A549 (cell line): Measurements from ENCODE around the gene PPP2R5A. TPM values are rescaled to one million over a fixed set of nuclear protein-coding genes. Genes with fewer than 3 reads are reported as not detected.

Experiments
- ATAC-seq, 2 experiments: fragments of 200-7000 bp in 1 of 2; fragments of >200 bp in 1 of 2; cut with Nextera tagmentation in 1 of 2; cut with Tn5 transposase in 1 of 2; 3 replicates each; pipeline versions ENCODE4 v1.8.0 to v1.9.1; 2018 to 2020; ENCODE audit warnings: mild to moderate bottlenecking in 1 of 2, moderate library complexity in 1 of 2
- CTCF ChIA-PET: fragments of 300-600 bp; sonication (Branson Sonifier 250); formaldehyde crosslinking; extraction: SDS; loops from one replicate; lab custom pipeline; 2021; ENCODE audit warnings: antibody characterized with exemption, inconsistent platforms; lab: Yijun Ruan, JAX
- POLR2A ChIA-PET: fragments of 350-600 bp; formaldehyde crosslinking; extraction: SDS; loops from one replicate; lab custom pipeline; 2021; ENCODE audit warnings: antibody characterized with exemption, inconsistent platforms; lab: Yijun Ruan, JAX
- DNase-seq, 2 experiments: peaks; one replicate each; pipeline versions ENCODE4 v3.0.0 to v3.0.0-alpha.2; 2011 to 2016; ENCODE audit warnings: low read depth in 1 of 2, low spot score in 1 of 2
- FAIRE-seq: peaks from 2 replicates; lab custom pipeline; 2011; peaks lifted over from hg19 to GRCh38; lab: Jason Lieb, UNC
- H3K27ac ChIP-seq, 2 experiments: fragments of >200 bp; sonication (Bioruptor Twin); formaldehyde crosslinking; 3 replicates each; pipeline ENCODE4 v1.5.1; 2016 to 2017
- H3K4me1 ChIP-seq: fragments of >200 bp; sonication (Bioruptor Twin); formaldehyde crosslinking; 3 replicates; pipeline ENCODE4 v1.6.1; 2016
- H3K4me2 ChIP-seq: fragments of >200 bp; sonication (Bioruptor Twin); formaldehyde crosslinking; 3 replicates; pipeline ENCODE4 v1.6.1; 2016
- H3K4me3 ChIP-seq: fragments of >200 bp; sonication (Bioruptor Twin); formaldehyde crosslinking; 3 replicates; pipeline ENCODE4 v1.5.1; 2016
- H3K9me3 ChIP-seq: fragments of >200 bp; sonication (Bioruptor Twin); formaldehyde crosslinking; 3 replicates; pipeline ENCODE4 v1.6.1; 2016
- EHMT2 ChIP-seq: fragments of 200-600 bp; sonication (generic); IDR thresholded peaks from 2 replicates; pipeline ENCODE4 v1.6.1; 2016; ENCODE audit warnings: antibody characterized with exemption, low read depth, mild to moderate bottlenecking, moderate library complexity
- EP300 ChIP-seq, 2 experiments: fragments of >200 bp; sonication (Bioruptor Twin); formaldehyde crosslinking; IDR thresholded peaks; 2 replicates in 1 of 2; 3 replicates in 1 of 2; pipeline ENCODE4 v1.6.1; 2016 to 2017
- FOSB ChIP-seq: fragments of 250-450 bp; sonication (Bioruptor Pico); IDR thresholded peaks from 2 replicates; pipeline ENCODE4 v1.5.0; 2020; ENCODE audit warnings: mild to moderate bottlenecking, moderate library complexity
- FOXS1 ChIP-seq: fragments of 250-450 bp; sonication (Bioruptor Pico); IDR thresholded peaks from 2 replicates; pipeline ENCODE4 v1.5.0; 2020; ENCODE audit warnings: mild to moderate bottlenecking, moderate library complexity
- NFE2L2 ChIP-seq: fragments of 150-350 bp; conservative IDR thresholded peaks from 2 replicates; pipeline ENCODE4 v1.6.1; 2014; ENCODE audit warnings: low read length
- PHF8 ChIP-seq: fragments of 200-600 bp; sonication (generic); IDR thresholded peaks from 2 replicates; pipeline ENCODE4 v1.6.1; 2016; ENCODE audit warnings: low read depth, mild to moderate bottlenecking, antibody characterized with exemption, moderate library complexity, borderline replicate concordance
- RAD21 ChIP-seq, 2 experiments: fragments of >200 bp in 1 of 2; sonication (Bioruptor Twin) in 1 of 2; formaldehyde crosslinking in 1 of 2; IDR thresholded peaks in 1 of 2; conservative IDR thresholded peaks in 1 of 2; 2 replicates in 1 of 2; 3 replicates in 1 of 2; pipeline ENCODE4 v1.6.1; 2012 to 2018; ENCODE audit warnings: inconsistent platforms in 1 of 2
- SMC3 ChIP-seq: fragments of >200 bp; sonication (Bioruptor Twin); formaldehyde crosslinking; IDR thresholded peaks from 3 replicates; pipeline ENCODE4 v1.6.1; 2018; ENCODE audit warnings: inconsistent platforms
- SREBF2 ChIP-seq: fragments of 450-650 bp; IDR thresholded peaks from 2 replicates; pipeline ENCODE4 v1.6.1; 2014; ENCODE audit warnings: mild to moderate bottlenecking, moderate library complexity
- TFCP2L1 ChIP-seq: fragments of 250-450 bp; sonication (Bioruptor Pico); IDR thresholded peaks from 2 replicates; pipeline ENCODE4 v1.5.0; 2021; ENCODE audit warnings: mild to moderate bottlenecking
- ZC3H11A ChIP-seq: fragments of 450-650 bp; IDR thresholded peaks from 2 replicates; pipeline ENCODE4 v1.6.1; 2014; ENCODE audit warnings: antibody characterized with exemption, mild to moderate bottlenecking
- ZNF302 ChIP-seq: fragments of 250-450 bp; sonication (Bioruptor Pico); IDR thresholded peaks from 2 replicates; pipeline ENCODE4 v1.9.0; 2021; ENCODE audit warnings: inconsistent platforms, mild to moderate bottlenecking, moderate library complexity
- WGBS: methylation state at CpG from one replicate; pipeline ENCODE4 v1.1.6; 2017; ENCODE audit errors: missing lambda C conversion rate; 5-methylcytosine and 5-hydroxymethylcytosine counted together
- polyA plus RNA-seq, 4 experiments: library from polyadenylated mRNA; depleted of rRNA in 3 of 4; stranded (reverse); fragments of >200 nt; fragmentation: RNase III in 1 of 4; extraction: RNeasy Plus Mini Kit Qiagen cat#74134 plus additional on column Dnase treatment in 1 of 4; gene quantifications; 2 replicates in 3 of 4; 3 replicates in 1 of 4; pipeline ENCODE4 v1.2.3, GENCODE V29; 2011 to 2017
- TF ChIP-seq, protein P1 (sequence below): fragments of 450-650 bp; IDR thresholded peaks from 2 replicates; pipeline ENCODE4 v1.6.1; 2014; ENCODE audit warnings: antibody characterized with exemption
- TF ChIP-seq, protein P2 (sequence below): fragments of 200-600 bp; sonication (generic); IDR thresholded peaks from 2 replicates; pipeline ENCODE4 v1.6.1; 2016; ENCODE audit warnings: antibody characterized with exemption, mild to moderate bottlenecking, moderate library complexity
- TF ChIP-seq, protein P3 (sequence below): IDR thresholded peaks from 2 replicates; pipeline ENCODE4 v1.6.1; 2012; ENCODE audit warnings: low read depth, borderline replicate concordance
- TF ChIP-seq, protein P4 (sequence below): IDR thresholded peaks from 2 replicates; pipeline ENCODE4 v1.6.1; 2012
- TF ChIP-seq, protein P5 (sequence below): fragments of >200 bp; sonication (Bioruptor Twin); formaldehyde crosslinking; IDR thresholded peaks from 3 replicates; pipeline ENCODE4 v1.5.1; 2016

PPP2R5A gene
- polyA plus RNA-seq, 2 of the 4 experiments (the other 2 are of a cell fraction) = 14.9 to 37.6 TPM

DNA sequence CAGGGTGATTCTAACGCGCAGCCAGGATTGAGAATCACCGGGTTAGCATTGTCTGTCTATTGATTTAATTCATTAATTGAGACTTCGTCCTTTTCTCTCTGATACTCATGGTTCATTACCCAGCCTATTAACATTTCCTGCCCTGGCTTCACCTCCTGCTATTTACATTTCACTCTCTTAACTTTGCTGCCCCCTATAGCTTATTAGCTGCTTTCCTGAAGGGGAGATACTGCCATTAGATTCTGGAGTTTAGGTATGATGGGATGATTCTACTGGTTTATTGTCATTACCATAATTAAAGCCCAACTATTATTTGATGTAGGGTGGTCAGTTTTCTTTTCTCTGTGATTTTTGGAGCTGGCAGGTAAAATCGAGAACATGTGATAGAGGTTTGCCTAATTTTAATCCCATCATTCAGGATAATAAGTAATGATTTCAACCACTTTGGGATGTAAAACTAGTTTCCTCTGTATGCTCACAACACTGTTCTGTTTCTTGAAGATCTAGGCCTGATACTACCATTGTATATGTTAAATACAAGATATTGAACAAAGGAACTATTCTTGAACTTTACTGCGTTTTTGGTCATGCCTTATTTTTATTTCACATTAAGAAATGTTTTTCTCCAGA lies 6.4 kb downstream of the PPP2R5A start (continued):
- TF ChIP-seq SMC3 = peak; percentile 58

DNA sequence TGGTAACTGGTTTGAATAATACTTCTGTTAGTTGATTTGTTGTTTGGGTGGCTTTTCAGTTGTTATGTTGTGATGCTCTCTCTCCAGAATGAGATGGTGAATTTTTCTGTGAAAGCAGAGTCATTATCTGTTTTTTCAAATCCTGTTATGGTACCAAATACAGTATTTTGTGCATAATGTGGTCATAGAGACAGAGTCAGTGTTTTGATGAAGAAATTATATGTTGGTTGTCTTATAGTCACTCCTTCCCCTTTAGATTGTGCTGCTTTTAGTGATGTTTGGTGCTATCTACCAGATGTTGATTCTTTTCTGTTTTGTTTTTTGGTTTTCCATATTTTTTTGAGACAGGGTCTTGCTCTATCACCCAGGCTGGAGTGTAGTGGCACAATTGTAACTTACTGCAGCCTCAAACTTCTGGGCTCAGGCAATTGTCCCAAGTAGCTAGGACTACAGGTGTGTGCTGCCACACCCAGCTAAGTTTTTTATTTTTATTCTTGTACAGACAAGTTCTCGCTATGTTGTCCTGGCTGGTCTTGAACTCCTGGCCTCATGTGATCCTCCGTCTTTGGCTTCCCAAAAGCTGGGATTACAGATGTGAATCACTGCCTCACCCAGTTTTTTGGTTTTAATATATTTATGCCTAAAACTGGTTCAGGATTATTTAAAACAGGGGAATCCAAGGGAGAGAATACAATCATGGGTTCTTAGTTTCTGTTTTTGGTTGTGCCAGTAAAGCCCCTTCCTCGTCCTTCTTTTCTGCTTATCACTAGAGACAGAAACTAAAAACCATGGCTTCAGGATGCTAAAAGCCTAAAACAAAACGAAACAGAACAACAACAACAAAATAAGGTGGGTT lies 7.3 kb downstream of the PPP2R5A start:
- no peak for FAIRE-seq
- Histone ChIP-seq H3K4me2 (no peak overlapping the region), H3K4me3 (no peak overlapping the region)
- POLR2A ChIA-PET = no interaction called here
- TF ChIP-seq PHF8 (no peak), FOSB (no peak)
- TF ChIP-seq, protein P1, sequence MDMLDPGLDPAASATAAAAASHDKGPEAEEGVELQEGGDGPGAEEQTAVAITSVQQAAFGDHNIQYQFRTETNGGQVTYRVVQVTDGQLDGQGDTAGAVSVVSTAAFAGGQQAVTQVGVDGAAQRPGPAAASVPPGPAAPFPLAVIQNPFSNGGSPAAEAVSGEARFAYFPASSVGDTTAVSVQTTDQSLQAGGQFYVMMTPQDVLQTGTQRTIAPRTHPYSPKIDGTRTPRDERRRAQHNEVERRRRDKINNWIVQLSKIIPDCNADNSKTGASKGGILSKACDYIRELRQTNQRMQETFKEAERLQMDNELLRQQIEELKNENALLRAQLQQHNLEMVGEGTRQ = no peak
- TF ChIP-seq, all 56 proteins: peak for 0
- Histone ChIP-seq H3K9me3 (no peaks in the 10 kb centered on the region), H3K27ac (no peak overlapping the region), H3K4me1 (peaks cover 43% of the 10 kb centered on the region)
- WGBS = 64% methylated on average over 4 of the region's 4 CpGs
- CTCF ChIA-PET = interaction anchor here (0.9 to 8.5 kb wide), 15 partner anchors 12 to 622 kb away, joined by 3 to 105 read pairs (median 4); no protein-coding TSS in a partner anchor
- DNase-seq = no peak
- ATAC-seq = no peak

DNA sequence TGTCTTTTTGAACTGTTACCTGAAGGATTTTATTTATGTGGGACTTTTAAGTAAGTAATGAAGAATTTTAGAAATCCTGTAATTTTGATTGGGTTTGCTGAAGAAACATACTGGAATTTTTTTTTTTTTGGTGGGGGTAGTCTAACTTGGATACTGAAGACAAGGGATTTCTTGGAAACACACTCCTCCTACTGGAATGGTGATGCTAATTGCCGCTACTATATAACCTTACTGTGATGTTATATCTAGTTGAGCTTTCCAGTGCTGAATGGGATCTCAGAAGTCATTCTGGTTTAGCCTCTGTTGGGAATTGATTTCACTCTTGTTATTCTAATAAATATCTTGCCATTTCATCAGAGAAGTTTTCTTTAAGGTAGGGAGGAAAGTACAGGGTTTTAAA lies 8.4 kb downstream of the PPP2R5A start:
- WGBS = 88% methylated on average over 1 of the region's 1 CpG
- no peak for DNase-seq

DNA sequence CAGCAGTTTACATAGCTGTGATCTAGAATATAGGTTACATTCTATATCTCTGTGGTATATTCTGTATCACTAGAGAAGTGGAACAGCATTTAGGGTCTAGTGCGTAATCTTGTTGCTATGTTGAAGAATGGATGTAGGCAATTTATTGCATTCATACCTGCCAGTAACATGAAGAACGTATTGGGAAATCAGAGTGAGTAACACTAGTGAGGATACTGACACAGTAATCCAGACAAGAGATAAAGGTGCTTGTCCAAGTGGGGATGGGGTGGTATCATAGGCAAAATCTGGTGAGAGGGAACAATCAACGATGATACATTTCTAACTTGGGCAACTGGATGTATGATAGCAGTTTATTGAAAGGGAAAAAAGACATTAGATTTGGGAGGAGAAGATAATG lies 9.8 kb downstream of the PPP2R5A start:
- peaks cover 18% of the 10 kb centered on the region for H3K4me1 ChIP-seq
- ATAC-seq (no peak), FAIRE-seq (no peak), DNase-seq (no peak)
- ChIA-PET CTCF (interaction anchor here (0.9 to 8.5 kb wide), 3 partner anchors 73 to 224 kb away, joined by 3 to 105 read pairs (median 11); no protein-coding TSS in a partner anchor), POLR2A (no interaction called here)
- H3K9me3 ChIP-seq = no peaks in the 10 kb centered on the region
- no peak overlapping the region for H3K4me3 ChIP-seq
- no peak overlapping the region for H3K4me2 ChIP-seq
- WGBS = 92% methylated on average over 3 of the region's 3 CpGs
- no peak overlapping the region for H3K27ac ChIP-seq
- TF ChIP-seq FOXS1 (CRISPR knock-in tag) (no peak), PHF8 (no peak), EP300 (IDR thresholded peaks at IDR 0.05) (no peak), NFE2L2 (no peak), SREBF2 (no peak), TFCP2L1 (no peak), ZC3H11A (no peak), RAD21 (conservative IDR thresholded peaks at IDR 0.05 in 1 of 2, IDR thresholded peaks at IDR 0.05 in 1 of 2) (no peak), ZNF302 (no peak)
- TF ChIP-seq, protein P2, sequence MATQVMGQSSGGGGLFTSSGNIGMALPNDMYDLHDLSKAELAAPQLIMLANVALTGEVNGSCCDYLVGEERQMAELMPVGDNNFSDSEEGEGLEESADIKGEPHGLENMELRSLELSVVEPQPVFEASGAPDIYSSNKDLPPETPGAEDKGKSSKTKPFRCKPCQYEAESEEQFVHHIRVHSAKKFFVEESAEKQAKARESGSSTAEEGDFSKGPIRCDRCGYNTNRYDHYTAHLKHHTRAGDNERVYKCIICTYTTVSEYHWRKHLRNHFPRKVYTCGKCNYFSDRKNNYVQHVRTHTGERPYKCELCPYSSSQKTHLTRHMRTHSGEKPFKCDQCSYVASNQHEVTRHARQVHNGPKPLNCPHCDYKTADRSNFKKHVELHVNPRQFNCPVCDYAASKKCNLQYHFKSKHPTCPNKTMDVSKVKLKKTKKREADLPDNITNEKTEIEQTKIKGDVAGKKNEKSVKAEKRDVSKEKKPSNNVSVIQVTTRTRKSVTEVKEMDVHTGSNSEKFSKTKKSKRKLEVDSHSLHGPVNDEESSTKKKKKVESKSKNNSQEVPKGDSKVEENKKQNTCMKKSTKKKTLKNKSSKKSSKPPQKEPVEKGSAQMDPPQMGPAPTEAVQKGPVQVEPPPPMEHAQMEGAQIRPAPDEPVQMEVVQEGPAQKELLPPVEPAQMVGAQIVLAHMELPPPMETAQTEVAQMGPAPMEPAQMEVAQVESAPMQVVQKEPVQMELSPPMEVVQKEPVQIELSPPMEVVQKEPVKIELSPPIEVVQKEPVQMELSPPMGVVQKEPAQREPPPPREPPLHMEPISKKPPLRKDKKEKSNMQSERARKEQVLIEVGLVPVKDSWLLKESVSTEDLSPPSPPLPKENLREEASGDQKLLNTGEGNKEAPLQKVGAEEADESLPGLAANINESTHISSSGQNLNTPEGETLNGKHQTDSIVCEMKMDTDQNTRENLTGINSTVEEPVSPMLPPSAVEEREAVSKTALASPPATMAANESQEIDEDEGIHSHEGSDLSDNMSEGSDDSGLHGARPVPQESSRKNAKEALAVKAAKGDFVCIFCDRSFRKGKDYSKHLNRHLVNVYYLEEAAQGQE = no peak
- TF ChIP-seq, protein P3, sequence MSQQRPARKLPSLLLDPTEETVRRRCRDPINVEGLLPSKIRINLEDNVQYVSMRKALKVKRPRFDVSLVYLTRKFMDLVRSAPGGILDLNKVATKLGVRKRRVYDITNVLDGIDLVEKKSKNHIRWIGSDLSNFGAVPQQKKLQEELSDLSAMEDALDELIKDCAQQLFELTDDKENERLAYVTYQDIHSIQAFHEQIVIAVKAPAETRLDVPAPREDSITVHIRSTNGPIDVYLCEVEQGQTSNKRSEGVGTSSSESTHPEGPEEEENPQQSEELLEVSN = no peak
- TF ChIP-seq, protein P4, sequence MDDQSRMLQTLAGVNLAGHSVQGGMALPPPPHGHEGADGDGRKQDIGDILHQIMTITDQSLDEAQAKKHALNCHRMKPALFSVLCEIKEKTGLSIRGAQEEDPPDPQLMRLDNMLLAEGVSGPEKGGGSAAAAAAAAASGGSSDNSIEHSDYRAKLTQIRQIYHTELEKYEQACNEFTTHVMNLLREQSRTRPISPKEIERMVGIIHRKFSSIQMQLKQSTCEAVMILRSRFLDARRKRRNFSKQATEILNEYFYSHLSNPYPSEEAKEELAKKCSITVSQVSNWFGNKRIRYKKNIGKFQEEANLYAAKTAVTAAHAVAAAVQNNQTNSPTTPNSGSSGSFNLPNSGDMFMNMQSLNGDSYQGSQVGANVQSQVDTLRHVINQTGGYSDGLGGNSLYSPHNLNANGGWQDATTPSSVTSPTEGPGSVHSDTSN = no peak

More for the DNA sequence above, 8.4 kb downstream of the PPP2R5A start:
- Histone ChIP-seq H3K4me2 (no peak overlapping the region), H3K4me3 (no peak overlapping the region), H3K9me3 (no peaks in the 10 kb centered on the region), H3K4me1 (peaks cover 32% of the 10 kb centered on the region), H3K27ac (no peak overlapping the region)
- no peak for TF ChIP-seq EHMT2
- TF ChIP-seq, protein P5, sequence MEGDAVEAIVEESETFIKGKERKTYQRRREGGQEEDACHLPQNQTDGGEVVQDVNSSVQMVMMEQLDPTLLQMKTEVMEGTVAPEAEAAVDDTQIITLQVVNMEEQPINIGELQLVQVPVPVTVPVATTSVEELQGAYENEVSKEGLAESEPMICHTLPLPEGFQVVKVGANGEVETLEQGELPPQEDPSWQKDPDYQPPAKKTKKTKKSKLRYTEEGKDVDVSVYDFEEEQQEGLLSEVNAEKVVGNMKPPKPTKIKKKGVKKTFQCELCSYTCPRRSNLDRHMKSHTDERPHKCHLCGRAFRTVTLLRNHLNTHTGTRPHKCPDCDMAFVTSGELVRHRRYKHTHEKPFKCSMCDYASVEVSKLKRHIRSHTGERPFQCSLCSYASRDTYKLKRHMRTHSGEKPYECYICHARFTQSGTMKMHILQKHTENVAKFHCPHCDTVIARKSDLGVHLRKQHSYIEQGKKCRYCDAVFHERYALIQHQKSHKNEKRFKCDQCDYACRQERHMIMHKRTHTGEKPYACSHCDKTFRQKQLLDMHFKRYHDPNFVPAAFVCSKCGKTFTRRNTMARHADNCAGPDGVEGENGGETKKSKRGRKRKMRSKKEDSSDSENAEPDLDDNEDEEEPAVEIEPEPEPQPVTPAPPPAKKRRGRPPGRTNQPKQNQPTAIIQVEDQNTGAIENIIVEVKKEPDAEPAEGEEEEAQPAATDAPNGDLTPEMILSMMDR = peak; percentile 25; the same call in 2 of the 3 replicates
- TF ChIP-seq NFE2L2 = no peak
- peak; percentile 27 to 43; a peak in 3 of 5 replicates for TF ChIP-seq RAD21 (conservative IDR thresholded peaks at IDR 0.05 in 1 of 2, IDR thresholded peaks at IDR 0.05 in 1 of 2)
- TF ChIP-seq SMC3 = 0 out of 3 replicates have a peak, but pooled peaks have one; percentile 15
- CTCF ChIA-PET = interaction anchor here (0.9 to 8.5 kb wide), 4 partner anchors 74 to 229 kb away, joined by 4 to 105 read pairs (median 8); no protein-coding TSS in a partner anchor
- FAIRE-seq = no peak
- POLR2A ChIA-PET = interaction anchor here (1.4 kb wide), 1 partner anchor 163 kb away, joined by 3 read pairs; no protein-coding TSS in a partner anchor
- peak in 1 of 2 experiments; percentile 70; a peak in 3 of 6 replicates for ATAC-seq
